Activated T-cell treated with anti-CD3 and anti-CD28 coated beads for 24 hours (primary cell): ENCODE data around the gene HBP1.
"Not testable (repeated sequence)": the region's sequence is repeated elsewhere in the genome, so short reads cannot be mapped to it uniquely, and the experiment has no call there.

Experiments
- DNase-seq: peaks from one replicate; pipeline ENCODE4 v3.0.0-alpha.2; 2020; ENCODE audit warnings: low read depth

Gene HBP1

GRCh38 chr7:107224374-107225223 lies 55.8 kb downstream of the HBP1 start:
- no peak for DNase-seq

- DNase-seq: no peak
Observed at GRCh38 chr7:107228291-107228690, 59.5 kb downstream of the HBP1 start.

GRCh38 chr7:107230334-107230733 lies 61.5 kb downstream of the HBP1 start:
- no peak for DNase-seq

GRCh38 chr7:107232568-107233090 lies 63.8 kb downstream of the HBP1 start:
- no peak for DNase-seq

GRCh38 chr7:107233174-107233573 lies 64.4 kb downstream of the HBP1 start:
- no peak for DNase-seq

DNA sequence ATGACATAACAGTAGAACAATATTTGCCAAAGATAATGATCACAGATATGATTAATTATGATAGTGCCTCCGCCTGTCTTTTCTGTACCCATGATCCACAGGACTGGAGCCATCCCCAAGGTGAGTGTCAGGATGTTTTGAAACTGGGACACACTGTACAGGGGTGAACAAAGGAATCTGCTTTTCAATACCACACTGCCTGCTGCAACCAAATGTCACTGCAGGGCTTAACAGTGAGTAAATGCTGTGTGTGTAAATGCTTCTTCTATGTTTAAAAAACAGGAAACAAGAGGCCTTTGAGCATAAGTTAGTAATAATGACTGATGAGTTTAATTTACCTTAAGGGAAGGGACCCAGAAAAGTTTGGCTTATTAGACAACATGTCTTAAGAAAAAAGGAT lies 65.2 kb downstream of the HBP1 start:
- no peak for DNase-seq

DNA sequence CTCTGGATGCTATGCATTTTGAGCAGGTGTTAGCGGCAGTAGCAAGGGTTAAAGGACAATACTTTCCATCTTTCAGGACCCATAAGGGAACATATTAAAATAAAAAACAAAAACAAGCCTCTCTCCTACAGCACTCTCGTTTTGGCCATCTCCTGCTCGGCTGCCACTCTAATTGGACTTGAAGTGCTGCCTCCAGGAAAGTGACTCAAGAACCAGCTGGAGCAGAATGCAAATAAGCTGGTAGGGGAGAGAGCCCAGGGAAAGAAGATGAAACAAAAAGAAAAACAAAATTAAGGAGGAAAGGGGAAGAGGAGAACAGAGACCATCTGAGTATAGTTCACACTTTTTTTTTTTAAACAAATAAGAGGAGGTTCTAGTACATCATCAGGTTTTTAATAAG lies 65.6 kb downstream of the HBP1 start:
- no peak for DNase-seq

DNA sequence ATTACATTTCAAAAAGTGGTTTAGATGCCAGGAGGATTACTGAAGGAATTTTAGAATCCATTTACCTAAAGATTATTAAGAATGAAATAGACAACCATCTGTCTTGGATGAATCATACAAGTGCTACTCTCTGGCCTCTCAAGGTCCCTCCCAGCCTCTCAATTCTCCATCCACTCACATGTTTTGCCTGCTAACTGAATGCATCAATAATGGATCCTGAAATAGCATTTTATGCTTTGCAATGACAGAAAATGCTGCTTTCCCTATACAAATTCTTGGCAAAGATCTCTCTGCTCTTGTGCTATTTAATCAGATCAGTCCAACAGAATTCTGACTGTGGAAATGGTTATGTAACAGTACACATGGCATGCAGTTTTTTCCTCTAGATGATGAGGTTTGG lies 68.1 kb downstream of the HBP1 start:
- DNase-seq: no peak

GRCh38 chr7:107237451-107237850 lies 68.6 kb downstream of the HBP1 start:
- no peak for DNase-seq

DNA sequence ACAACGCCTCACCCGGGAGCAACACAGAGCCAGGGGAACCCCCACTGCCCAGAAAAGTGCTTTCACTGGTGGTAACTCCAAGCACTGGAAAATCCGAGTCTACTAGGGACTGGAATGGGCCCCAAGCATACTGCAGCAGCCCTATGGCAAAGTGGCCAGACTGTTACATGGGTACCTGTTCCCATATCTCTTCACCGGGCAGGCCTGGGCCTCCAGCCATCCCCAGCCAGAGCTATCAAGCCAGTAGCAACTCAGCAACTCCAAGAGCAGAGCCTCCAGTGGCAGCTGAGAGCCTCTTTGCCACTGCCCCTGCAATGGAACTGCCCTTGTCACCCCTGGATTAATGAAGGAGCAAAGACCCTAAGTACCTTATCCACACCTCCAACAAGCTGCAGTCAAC lies 73.5 kb downstream of the HBP1 start:
- no peak for DNase-seq

DNA sequence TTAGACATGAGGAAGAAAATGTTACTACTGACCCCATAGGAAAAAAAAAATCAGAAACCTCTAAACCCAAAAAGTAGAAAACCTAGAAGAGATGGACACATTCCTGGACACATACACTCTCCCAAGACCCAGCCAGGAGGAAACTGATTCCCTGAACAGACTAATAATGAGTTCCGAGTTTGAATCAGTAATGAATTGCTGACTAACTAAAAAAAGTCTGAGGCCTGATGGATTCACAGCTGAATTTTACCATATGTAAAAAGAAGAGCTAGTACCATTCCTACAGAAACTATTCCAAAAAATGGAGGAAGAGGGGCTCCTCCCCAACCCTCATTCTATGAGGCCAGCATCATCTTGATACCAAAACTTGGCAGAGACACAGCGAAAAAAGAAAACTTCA lies 75.8 kb downstream of the HBP1 start:
- DNase-seq: no peak

DNA sequence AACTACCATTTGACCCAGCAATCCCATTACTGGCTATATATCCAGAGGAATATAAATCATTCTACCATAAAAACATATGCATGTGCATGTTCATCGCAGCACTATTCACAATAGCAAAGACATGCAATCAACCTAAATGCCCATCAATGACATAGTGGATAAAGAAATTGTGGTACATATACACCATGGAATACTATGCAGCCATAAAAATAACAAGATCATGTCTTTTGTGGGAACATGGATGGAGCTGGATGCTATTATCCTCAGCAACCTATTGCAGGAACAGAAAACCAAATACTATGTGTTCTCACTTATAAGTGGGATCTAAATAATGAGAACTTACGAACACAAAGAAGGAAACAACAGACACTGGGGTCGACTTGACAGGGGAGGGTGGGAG lies 78.0 kb downstream of the HBP1 start:
- not testable (repeated sequence) for DNase-seq

DNA sequence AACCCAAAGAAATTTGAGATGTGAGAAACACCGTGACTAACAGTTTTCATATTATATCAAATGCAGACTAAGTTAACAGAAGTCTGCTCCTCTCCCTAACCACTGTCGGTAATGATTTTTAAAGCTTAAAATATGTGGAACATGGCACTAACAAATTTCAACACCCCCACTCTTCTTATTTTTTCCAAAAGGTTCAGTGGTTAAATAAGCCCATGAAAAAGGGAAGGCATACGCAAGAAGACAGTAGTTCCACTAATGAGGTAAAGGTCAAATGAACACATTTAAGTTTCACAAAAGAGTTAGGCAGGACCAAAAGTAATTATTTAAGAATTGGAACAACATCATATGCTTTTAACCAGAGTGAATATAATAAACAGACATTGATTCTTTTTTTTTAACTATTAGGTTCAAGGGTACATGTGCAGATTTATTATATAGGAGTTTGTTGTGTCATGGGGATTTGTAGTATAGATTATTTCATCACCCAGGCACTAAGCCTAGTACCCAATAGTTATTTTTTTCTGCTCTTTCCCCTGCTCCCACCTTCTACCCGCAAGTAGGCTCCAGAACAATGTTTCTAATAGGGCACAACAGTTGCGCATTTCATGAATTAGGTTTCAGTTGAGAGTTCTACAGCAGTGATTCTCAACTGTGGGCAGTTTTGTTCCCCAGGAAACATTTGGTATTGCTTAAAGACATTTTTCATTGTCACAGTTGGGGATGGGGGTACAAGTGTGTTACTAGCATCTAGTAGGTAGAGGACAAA lies 79.9 kb downstream of the HBP1 start:
- DNase-seq: no peak

DNA sequence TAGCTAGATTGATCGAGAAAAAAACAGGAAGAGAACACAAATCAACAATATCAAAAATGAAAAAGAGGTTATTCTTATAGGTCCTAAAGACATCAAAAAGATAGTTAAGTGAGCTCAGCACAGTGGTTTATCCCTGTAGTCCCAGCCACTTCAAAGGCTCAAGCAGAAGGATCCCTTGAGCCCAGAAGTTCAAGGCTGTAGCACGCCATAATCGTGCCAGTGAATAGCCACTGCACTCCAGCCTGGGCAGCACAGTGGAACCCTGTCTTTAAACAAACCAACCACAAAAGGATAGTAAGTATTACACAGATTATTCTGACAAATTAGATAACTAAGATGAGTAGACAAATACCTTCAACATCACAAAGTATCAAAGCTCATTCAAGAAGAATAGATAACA lies 83.2 kb downstream of the HBP1 start:
- DNase-seq: no peak
